G401.6 (cell line): ENCODE data around the gene RIPPLY2.

Source experiments
- FAIRE-seq: peaks from 2 replicates; lab custom pipeline; 2012; peaks lifted over from hg19 to GRCh38; lab: Jason Lieb, UNC

Gene RIPPLY2

DNA sequence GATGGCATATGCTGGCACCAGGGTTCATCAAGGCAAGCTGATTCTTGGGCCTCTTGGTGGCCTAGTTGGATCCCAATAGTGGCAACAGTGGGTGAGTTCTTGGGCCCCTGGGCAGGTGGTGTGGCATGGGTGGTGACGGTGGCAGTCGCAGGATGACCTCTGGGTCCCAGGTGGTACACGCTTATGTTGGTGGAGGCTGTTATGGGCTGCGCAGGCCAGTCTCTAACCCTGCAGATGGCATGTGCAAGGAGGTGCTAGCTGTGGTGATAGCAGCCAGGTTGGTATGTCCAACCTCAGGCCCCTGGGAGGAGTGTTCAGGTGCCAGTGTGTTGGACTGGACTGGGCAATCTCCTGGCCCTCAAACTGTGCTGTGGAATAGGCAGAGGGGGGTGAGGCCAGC, 52.5 kb downstream of the RIPPLY2 start:
- FAIRE-seq, result no peak
